Kidney epithelial cell (primary cell): Measurements from ENCODE around the gene BBS9. TPM values are rescaled to one million over a fixed set of nuclear protein-coding genes. Genes with fewer than 3 reads are reported as not detected.

ENCODE experiments used
- DNase-seq: peaks from one replicate; pipeline ENCODE4 v3.0.0-alpha.2; 2010; ENCODE audit warnings: low read depth
- H3K27me3 ChIP-seq: 2 replicates; pipeline ENCODE4 v1.6.0; 2011; ENCODE audit warnings: low read length; ENCODE audit not compliant: control insufficient read depth, insufficient read depth
- H3K36me3 ChIP-seq: 2 replicates; pipeline ENCODE4 v1.5.1; 2011; ENCODE audit warnings: low read length; ENCODE audit not compliant: control insufficient read depth, insufficient read depth
- H3K4me3 ChIP-seq: 2 replicates; pipeline ENCODE4 v1.5.1; 2011; ENCODE audit warnings: low read depth, mild to moderate bottlenecking, control low read depth, low read length
- CTCF ChIP-seq: IDR thresholded peaks from 2 replicates; pipeline ENCODE4 v1.5.1; 2011; ENCODE audit warnings: mild to moderate bottlenecking, moderate library complexity, low read length, control low read depth, inconsistent platforms; ENCODE audit not compliant: insufficient read depth, poor library complexity, severe bottlenecking
- total RNA-seq: library from RNA; depleted of rRNA; stranded (reverse); fragments of >200 nt; gene quantifications from 2 replicates; pipeline ENCODE4 v1.2.3, GENCODE V29; 2015

BBS9 gene
- total RNA-seq, 1 donor from 2014 or later, result 20.4 TPM

DNA sequence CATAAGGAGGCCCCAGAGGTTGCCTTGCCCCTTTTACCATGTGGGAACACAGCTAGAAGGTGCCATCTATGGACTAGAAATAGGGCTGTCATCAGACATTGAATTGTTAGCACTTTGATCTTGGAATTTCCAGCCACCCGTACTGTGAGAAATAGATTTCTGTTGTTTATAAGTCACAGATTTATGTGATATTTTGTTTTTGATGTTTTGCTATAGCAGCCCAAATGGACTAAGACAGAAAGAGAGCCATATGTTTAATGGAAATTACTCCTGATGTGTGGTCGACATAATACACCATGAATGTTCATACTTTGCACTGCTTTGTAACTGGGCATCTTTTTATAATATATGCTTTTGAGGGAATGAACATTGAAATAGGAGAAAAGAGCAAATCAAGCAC lies 302.2 kb downstream of the BBS9 start:
- Histone ChIP-seq H3K36me3 (no peaks in the 10 kb centered on the region), H3K27me3 (no peaks in the 10 kb centered on the region), H3K4me3 (no peak overlapping the region)
- no peak for TF ChIP-seq CTCF
- no peak for DNase-seq

DNA sequence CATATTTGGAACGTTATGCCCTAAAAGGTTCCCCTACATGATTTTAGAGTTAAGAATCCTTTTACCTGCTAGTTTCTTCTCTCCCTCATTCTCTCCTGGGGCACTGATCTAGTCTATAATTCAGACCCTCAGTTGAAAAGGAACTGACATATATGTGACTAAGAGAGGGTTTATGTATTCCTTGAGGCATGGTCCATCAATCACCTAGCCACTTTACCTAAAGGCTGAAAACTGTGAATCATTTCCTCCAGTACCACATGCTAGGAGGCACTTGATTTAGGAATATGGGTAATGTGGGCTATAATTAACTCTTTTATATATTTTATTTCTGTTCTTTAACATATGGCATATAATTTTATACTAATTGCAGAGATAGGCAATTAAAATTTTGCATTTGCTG lies 303.5 kb downstream of the BBS9 start:
- no peaks in the 10 kb centered on the region for H3K36me3 ChIP-seq
- no peak for TF ChIP-seq CTCF
- no peaks in the 10 kb centered on the region for H3K27me3 ChIP-seq
- no peak overlapping the region for H3K4me3 ChIP-seq
- no peak for DNase-seq

DNA sequence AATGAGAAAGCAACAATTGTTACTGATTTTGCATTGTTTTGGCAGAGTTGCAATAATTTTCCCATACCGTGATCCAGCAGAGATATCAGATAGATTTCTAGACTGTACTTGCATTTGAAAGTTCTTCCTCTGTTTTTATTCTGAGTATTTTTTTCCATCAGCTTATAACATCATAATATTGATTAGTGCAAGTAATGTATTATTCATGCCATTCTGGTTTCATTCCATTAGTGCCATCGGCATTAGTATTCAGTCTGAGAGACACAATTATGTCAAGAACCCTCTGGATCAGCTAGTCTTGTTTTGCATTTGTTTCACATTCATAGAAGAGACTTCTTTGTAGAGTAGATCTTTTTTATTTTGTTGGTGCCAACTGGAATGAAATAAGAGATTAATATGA lies 304.0 kb downstream of the BBS9 start:
- TF ChIP-seq CTCF, result no peak
- H3K27me3 ChIP-seq, result no peaks in the 10 kb centered on the region
- no peaks in the 10 kb centered on the region for H3K36me3 ChIP-seq
- no peak for DNase-seq
- no peak overlapping the region for H3K4me3 ChIP-seq

- no peaks in the 10 kb centered on the region for H3K27me3 ChIP-seq
- no peak for DNase-seq
- no peaks in the 10 kb centered on the region for H3K36me3 ChIP-seq
- no peak overlapping the region for H3K4me3 ChIP-seq
- no peak for TF ChIP-seq CTCF
Measured at GRCh38 chr7:33444511-33444910, 315.1 kb downstream of the BBS9 start.

DNA sequence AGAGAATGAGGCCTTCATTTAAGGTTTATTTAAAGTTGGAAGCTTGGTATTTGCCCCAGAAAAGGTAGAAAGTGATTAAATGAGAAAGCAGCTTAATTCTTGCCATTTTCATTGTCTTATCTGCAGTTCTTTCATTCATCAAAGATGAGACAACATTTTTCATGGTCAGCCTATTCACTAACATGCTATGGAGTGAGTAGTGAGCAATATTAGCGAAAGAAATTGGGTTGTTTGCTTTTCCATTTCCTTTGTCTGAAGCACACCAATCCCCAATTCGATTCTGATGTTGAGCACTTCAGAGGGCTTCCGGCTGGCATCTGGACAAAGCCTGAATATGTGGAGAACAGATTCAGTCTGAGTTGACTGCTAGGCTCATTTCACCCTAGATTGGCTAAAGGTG lies 317.2 kb downstream of the BBS9 start:
- Histone ChIP-seq H3K27me3 (no peaks in the 10 kb centered on the region), H3K4me3 (no peak overlapping the region), H3K36me3 (no peaks in the 10 kb centered on the region)
- DNase-seq, result no peak
- TF ChIP-seq CTCF, result no peak

- Histone ChIP-seq H3K27me3 (no peaks in the 10 kb centered on the region), H3K36me3 (no peaks in the 10 kb centered on the region), H3K4me3 (no peak overlapping the region)
- no peak for DNase-seq
- TF ChIP-seq CTCF, result no peak
Measured at GRCh38 chr7:33448035-33448434, 318.7 kb downstream of the BBS9 start.
